Endodermal cell (in vitro differentiated cells): Measurements from ENCODE around the gene THSD7A. TPM values are rescaled to one million over a fixed set of nuclear protein-coding genes. Genes with fewer than 3 reads are reported as not detected.
A peak's percentile ranks its signal among the peaks of the same experiment; 100 is the strongest.

Source experiments
- DNase-seq: peaks from one replicate; pipeline ENCODE4 v3.0.0-alpha.2; 2017
- H3K27ac ChIP-seq: 2 replicates; pipeline ENCODE4 v1.5.1; 2013; ENCODE audit warnings: mild to moderate bottlenecking, low read depth, low read length, moderate library complexity
- H3K27me3 ChIP-seq: 2 replicates; pipeline ENCODE4 v1.6.1; 2013; ENCODE audit warnings: mild to moderate bottlenecking, low read length, moderate library complexity; ENCODE audit not compliant: insufficient read depth, control insufficient read depth, poor library complexity, severe bottlenecking
- H3K36me3 ChIP-seq: 2 replicates; pipeline ENCODE4 v1.7.0; 2013; ENCODE audit warnings: mild to moderate bottlenecking, low read length, moderate library complexity; ENCODE audit not compliant: control insufficient read depth, insufficient read depth
- H3K4me1 ChIP-seq: one replicate; pipeline ENCODE4 v1.7.0; 2013; ENCODE audit warnings: low read length; ENCODE audit not compliant: control insufficient read depth, insufficient read depth
- H3K4me3 ChIP-seq: 2 replicates; pipeline ENCODE4 v1.5.1; 2013; ENCODE audit warnings: mild to moderate bottlenecking, low read length, moderate library complexity
- H3K9ac ChIP-seq: 2 replicates; pipeline ENCODE4 v1.6.1; 2013; ENCODE audit warnings: mild to moderate bottlenecking, low read length, moderate library complexity; ENCODE audit not compliant: poor library complexity, severe bottlenecking; ENCODE audit errors: extremely low read depth
- H3K9me3 ChIP-seq: 2 replicates; pipeline ENCODE4 v1.6.1; 2013; ENCODE audit warnings: mild to moderate bottlenecking, low read length, moderate library complexity; ENCODE audit not compliant: control insufficient read depth
- H3K27ac Mint-ChIP-seq: 2 replicates; pipeline ENCODE4 v1.8.0; 2020; ENCODE audit warnings: mixed read lengths
- H3K27me3 Mint-ChIP-seq: 2 replicates; pipeline ENCODE4 v1.8.0; 2021; ENCODE audit warnings: mild to moderate bottlenecking, mixed read lengths; ENCODE audit not compliant: insufficient read depth
- H3K36me3 Mint-ChIP-seq: 2 replicates; pipeline ENCODE4 v1.8.0; 2020; ENCODE audit warnings: low read depth, mixed read lengths
- H3K4me1 Mint-ChIP-seq: 2 replicates; pipeline ENCODE4 v1.8.0; 2020; ENCODE audit warnings: mixed read lengths
- H3K4me3 Mint-ChIP-seq: 2 replicates; pipeline ENCODE4 v1.8.0; 2020; ENCODE audit warnings: mild to moderate bottlenecking, moderate library complexity, mixed read lengths
- H3K9me3 Mint-ChIP-seq: 2 replicates; pipeline ENCODE4 v1.8.0; 2020; ENCODE audit warnings: mild to moderate bottlenecking, mixed read lengths
- CTCF ChIP-seq: fragments of 200-600 bp; sonication (generic); conservative IDR thresholded peaks from 2 replicates; pipeline ENCODE4 v1.5.0; 2021; ENCODE audit warnings: antibody characterized with exemption, mild to moderate bottlenecking
- WGBS, 2 experiments: methylation state at CpG; one replicate each; pipeline versions ENCODE4 v1.1.5 to v1.1.7; 2013; ENCODE audit warnings: missing lambda C conversion rate in 2 of 2, mixed read lengths in 1 of 2; ENCODE audit not compliant: insufficient coverage in 1 of 2, insufficient read length in 1 of 2; 5-methylcytosine and 5-hydroxymethylcytosine counted together
- total RNA-seq, 2 donors: library from RNA; stranded (reverse); fragmentation: NEBNext Ultra II Directional in 1 of 2; extraction: Animal tissue kit (Norgen Biotek cat#: 25700) in 1 of 2; gene quantifications; 2 replicates in 1 of 2; 3 replicates in 1 of 2; pipeline ENCODE4 v1.2.1, GENCODE V29; 2021

The THSD7A gene
- total RNA-seq, 2 donors from 2014 or later = 0.73 to 1.3 TPM

- H3K4me3 Mint-ChIP-seq = no peak overlapping the region
- no peak for DNase-seq
- Histone ChIP-seq H3K27me3 (no peaks in the 10 kb centered on the region), H3K9me3 (no peaks in the 10 kb centered on the region), H3K4me1 (no peaks in the 10 kb centered on the region), H3K36me3 (no peaks in the 10 kb centered on the region), H3K27ac (no peak overlapping the region), H3K4me3 (no peak overlapping the region), H3K9ac (no peak overlapping the region)
- no peak for TF ChIP-seq CTCF
- H3K9me3 Mint-ChIP-seq = no peaks in the 10 kb centered on the region
- no peaks in the 10 kb centered on the region for H3K27me3 Mint-ChIP-seq
- 93 to 95% methylated on average over 3 of the region's 3 CpGs for WGBS, 2 experiments
- H3K4me1 Mint-ChIP-seq = no peaks in the 10 kb centered on the region
- H3K36me3 Mint-ChIP-seq = no peaks in the 10 kb centered on the region
- no peak overlapping the region for H3K27ac Mint-ChIP-seq
Measured at GRCh38 chr7:11374629-11375028, 457.4 kb downstream of the THSD7A start.

GRCh38 chr7:11373546-11374142 lies 458.4 kb downstream of the THSD7A start:
- Mint-ChIP-seq H3K4me1 (no peaks in the 10 kb centered on the region), H3K4me3 (no peak overlapping the region), H3K27me3 (no peaks in the 10 kb centered on the region), H3K36me3 (no peaks in the 10 kb centered on the region), H3K9me3 (no peaks in the 10 kb centered on the region), H3K27ac (no peak overlapping the region)
- no peak overlapping the region for H3K27ac ChIP-seq
- no peaks in the 10 kb centered on the region for H3K9me3 ChIP-seq
- no peaks in the 10 kb centered on the region for H3K27me3 ChIP-seq
- no peak overlapping the region for H3K9ac ChIP-seq
- WGBS, 2 experiments = 80 to 83% methylated on average over 1 to 2 of the region's 2 CpGs
- H3K36me3 ChIP-seq = no peaks in the 10 kb centered on the region
- H3K4me1 ChIP-seq = no peaks in the 10 kb centered on the region
- TF ChIP-seq CTCF = peak; percentile 81
- H3K4me3 ChIP-seq = no peak overlapping the region
- DNase-seq = no peak

GRCh38 chr7:11369696-11370095 lies 462.3 kb downstream of the THSD7A start:
- peaks cover 5% of the 10 kb centered on the region for H3K4me1 Mint-ChIP-seq
- no peaks in the 10 kb centered on the region for H3K9me3 Mint-ChIP-seq
- Histone ChIP-seq H3K4me1 (no peaks in the 10 kb centered on the region), H3K27ac (no peak overlapping the region), H3K36me3 (no peaks in the 10 kb centered on the region), H3K27me3 (no peaks in the 10 kb centered on the region), H3K9me3 (no peaks in the 10 kb centered on the region), H3K4me3 (no peak overlapping the region), H3K9ac (no peak overlapping the region)
- H3K4me3 Mint-ChIP-seq = no peak overlapping the region
- WGBS, 2 experiments = 97 to 100% methylated on average over 1 of the region's 1 CpG
- no peak overlapping the region for H3K27ac Mint-ChIP-seq
- DNase-seq = no peak
- no peaks in the 10 kb centered on the region for H3K27me3 Mint-ChIP-seq
- TF ChIP-seq CTCF = no peak
- H3K36me3 Mint-ChIP-seq = no peaks in the 10 kb centered on the region
